H9 (cell line): ENCODE measurements around the gene SCCPDH. TPM values are rescaled to one million over a fixed set of nuclear protein-coding genes. Genes with fewer than 3 reads are reported as not detected.

Source experiments
- DNase-seq: peaks from one replicate; pipeline ENCODE4 v3.0.0-alpha.2; 2017
- H2AFZ ChIP-seq: one replicate; pipeline ENCODE4 v1.6.1; 2013; ENCODE audit warnings: mild to moderate bottlenecking, low read length, control low read depth, moderate library complexity
- H2AK5ac ChIP-seq: 2 replicates; pipeline ENCODE4 v1.6.1; 2013; ENCODE audit warnings: low read length, control low read depth, mixed read lengths; ENCODE audit not compliant: insufficient read length
- H2BK120ac ChIP-seq: one replicate; pipeline ENCODE4 v1.6.1; 2013; ENCODE audit warnings: low read depth, mild to moderate bottlenecking, low read length, control low read depth, inconsistent platforms; ENCODE audit not compliant: poor library complexity, severe bottlenecking
- H2BK12ac ChIP-seq: 2 replicates; pipeline ENCODE4 v1.6.1; 2013; ENCODE audit warnings: low read length, control low read depth, mixed read lengths, low read depth; ENCODE audit not compliant: insufficient read length
- H2BK15ac ChIP-seq: 2 replicates; pipeline ENCODE4 v1.6.1; 2013; ENCODE audit warnings: low read depth, low read length, control low read depth
- H2BK20ac ChIP-seq: one replicate; pipeline ENCODE4 v1.6.1; 2013; ENCODE audit warnings: low read depth, mild to moderate bottlenecking, low read length, control low read depth, inconsistent platforms; ENCODE audit not compliant: poor library complexity, severe bottlenecking
- H2BK5ac ChIP-seq: 2 replicates; pipeline ENCODE4 v1.6.1; 2013; ENCODE audit warnings: low read length, control low read depth, mixed read lengths; ENCODE audit not compliant: insufficient read length
- H3K14ac ChIP-seq: 2 replicates; pipeline ENCODE4 v1.6.1; 2013; ENCODE audit warnings: low read length, control low read depth; ENCODE audit not compliant: insufficient read depth
- H3K18ac ChIP-seq: 2 replicates; pipeline ENCODE4 v1.6.1; 2013; ENCODE audit warnings: low read depth, mild to moderate bottlenecking, mixed read lengths, low read length, control low read depth; ENCODE audit not compliant: insufficient read length
- H3K23ac ChIP-seq: 2 replicates; pipeline ENCODE4 v1.6.1; 2013; ENCODE audit warnings: low read length, control low read depth, mixed read lengths, low read depth; ENCODE audit not compliant: insufficient read length
- H3K23me2 ChIP-seq: 2 replicates; pipeline ENCODE4 v1.6.1; 2013; ENCODE audit warnings: low read depth, mild to moderate bottlenecking, mixed read lengths, low read length, control low read depth; ENCODE audit not compliant: insufficient read length, poor library complexity, severe bottlenecking
- H3K27ac ChIP-seq: 2 replicates; pipeline ENCODE4 v1.5.1; 2013; ENCODE audit warnings: low read length, control low read depth, mixed read lengths, low read depth; ENCODE audit not compliant: insufficient read length
- H3K27me3 ChIP-seq: 2 replicates; pipeline ENCODE4 v1.6.1; 2013; ENCODE audit warnings: low read length, control low read depth, inconsistent platforms; ENCODE audit not compliant: insufficient read depth
- H3K4ac ChIP-seq: 2 replicates; pipeline ENCODE4 v1.6.1; 2013; ENCODE audit warnings: low read depth, mild to moderate bottlenecking, control low read depth, inconsistent platforms, low read length, moderate library complexity
- H3K4me1 ChIP-seq: 2 replicates; pipeline ENCODE4 v1.6.1; 2013; ENCODE audit warnings: low read length, control low read depth, inconsistent platforms; ENCODE audit not compliant: insufficient read depth
- H3K4me2 ChIP-seq: 2 replicates; pipeline ENCODE4 v1.6.1; 2013; ENCODE audit warnings: low read length, control low read depth, mixed read lengths; ENCODE audit not compliant: insufficient read length, insufficient read depth
- H3K56ac ChIP-seq: 2 replicates; pipeline ENCODE4 v1.6.1; 2013; ENCODE audit warnings: low read depth, mild to moderate bottlenecking, mixed read lengths, low read length, control low read depth; ENCODE audit not compliant: insufficient read length
- H3K79me1 ChIP-seq: 2 replicates; pipeline ENCODE4 v1.6.1; 2013; ENCODE audit warnings: low read depth, mild to moderate bottlenecking, moderate library complexity, low read length, control low read depth, inconsistent platforms; ENCODE audit not compliant: insufficient read depth, poor library complexity, severe bottlenecking
- H3K79me2 ChIP-seq: 2 replicates; pipeline ENCODE4 v1.6.1; 2013; ENCODE audit warnings: low read length, control low read depth, inconsistent platforms; ENCODE audit not compliant: insufficient read depth
- H3K9ac ChIP-seq: 2 replicates; pipeline ENCODE4 v1.6.1; 2013; ENCODE audit warnings: low read length, control low read depth, mixed read lengths; ENCODE audit not compliant: insufficient read length; ENCODE audit errors: extremely low read depth
- H3K9me3 ChIP-seq: one replicate; pipeline ENCODE4 v1.6.1; 2013; ENCODE audit warnings: low read depth, low read length, inconsistent platforms; ENCODE audit not compliant: control insufficient read depth
- H3T11ph ChIP-seq: one replicate; pipeline ENCODE4 v1.6.1; 2013; ENCODE audit warnings: mild to moderate bottlenecking, low read length, control low read depth, inconsistent platforms
- H4K20me1 ChIP-seq: one replicate; pipeline ENCODE4 v1.6.1; 2013; ENCODE audit not compliant: control insufficient read depth, insufficient read length, insufficient read depth
- H4K5ac ChIP-seq: 2 replicates; pipeline ENCODE4 v1.6.1; 2013; ENCODE audit warnings: low read depth, mild to moderate bottlenecking, mixed read lengths, low read length, control low read depth; ENCODE audit not compliant: insufficient read length
- H4K8ac ChIP-seq: replicated peaks from 2 replicates; pipeline ENCODE4 v1.6.1; 2013; ENCODE audit warnings: low read length, control low read depth, mixed read lengths, low read depth; ENCODE audit not compliant: insufficient read length
- H4K91ac ChIP-seq: 2 replicates; pipeline ENCODE4 v1.6.1; 2013; ENCODE audit warnings: low read depth, mild to moderate bottlenecking, moderate library complexity, mixed read lengths, low read length, control low read depth; ENCODE audit not compliant: insufficient read length
- H3K27ac Mint-ChIP-seq, 3 experiments: 2 replicates in 2 of 3; 3 replicates in 1 of 3; pipeline ENCODE4 v1.8.0; 2020 to 2021; ENCODE audit warnings: mixed read lengths in 3 of 3, mild to moderate bottlenecking in 1 of 3, moderate library complexity in 1 of 3
- H3K27me3 Mint-ChIP-seq: 2 replicates; pipeline ENCODE4 v1.8.0; 2021; ENCODE audit warnings: low read depth, mild to moderate bottlenecking, moderate library complexity, mixed read lengths
- H3K36me3 Mint-ChIP-seq, 3 experiments: 2 replicates in 2 of 3; 3 replicates in 1 of 3; pipeline ENCODE4 v1.8.0; 2020 to 2021; ENCODE audit warnings: low read depth in 3 of 3, mixed read lengths in 3 of 3; ENCODE audit not compliant: insufficient read depth in 1 of 3
- H3K4me1 Mint-ChIP-seq, 2 experiments: 2 replicates each; pipeline ENCODE4 v1.8.0; 2020; ENCODE audit warnings: mixed read lengths in 2 of 2
- H3K4me3 Mint-ChIP-seq, 2 experiments: 2 replicates in 1 of 2; 3 replicates in 1 of 2; pipeline ENCODE4 v1.8.0; 2020 to 2021; ENCODE audit warnings: mild to moderate bottlenecking in 2 of 2, mixed read lengths in 2 of 2, moderate library complexity in 1 of 2
- H3K9me3 Mint-ChIP-seq, 2 experiments: 2 replicates in 1 of 2; 3 replicates in 1 of 2; pipeline ENCODE4 v1.8.0; 2020; ENCODE audit warnings: mild to moderate bottlenecking in 2 of 2, mixed read lengths in 2 of 2, moderate library complexity in 1 of 2
- WGBS: extraction: QIAGEN DNeasy Blood & Tissue Kit; methylation state at CpG from one replicate; pipeline ENCODE4 v1.1.7; 2013; ENCODE audit warnings: missing lambda C conversion rate, low lambda C conversion rate, mixed read lengths; ENCODE audit not compliant: insufficient read length; ENCODE audit errors: extremely low coverage; 5-methylcytosine and 5-hydroxymethylcytosine counted together
- total RNA-seq: library from RNA; stranded (reverse); gene quantifications from 2 replicates; pipeline ENCODE4 v1.2.1, GENCODE V29; 2021
- TF ChIP-seq, protein P1 (sequence below): fragments of 200-600 bp; sonication (generic); conservative IDR thresholded peaks from 3 replicates; pipeline ENCODE4 v1.8.0; 2021; ENCODE audit warnings: antibody characterized with exemption, mild to moderate bottlenecking

SCCPDH gene
- total RNA-seq, 1 experiment from 2014 or later: 20.7 TPM

DNA sequence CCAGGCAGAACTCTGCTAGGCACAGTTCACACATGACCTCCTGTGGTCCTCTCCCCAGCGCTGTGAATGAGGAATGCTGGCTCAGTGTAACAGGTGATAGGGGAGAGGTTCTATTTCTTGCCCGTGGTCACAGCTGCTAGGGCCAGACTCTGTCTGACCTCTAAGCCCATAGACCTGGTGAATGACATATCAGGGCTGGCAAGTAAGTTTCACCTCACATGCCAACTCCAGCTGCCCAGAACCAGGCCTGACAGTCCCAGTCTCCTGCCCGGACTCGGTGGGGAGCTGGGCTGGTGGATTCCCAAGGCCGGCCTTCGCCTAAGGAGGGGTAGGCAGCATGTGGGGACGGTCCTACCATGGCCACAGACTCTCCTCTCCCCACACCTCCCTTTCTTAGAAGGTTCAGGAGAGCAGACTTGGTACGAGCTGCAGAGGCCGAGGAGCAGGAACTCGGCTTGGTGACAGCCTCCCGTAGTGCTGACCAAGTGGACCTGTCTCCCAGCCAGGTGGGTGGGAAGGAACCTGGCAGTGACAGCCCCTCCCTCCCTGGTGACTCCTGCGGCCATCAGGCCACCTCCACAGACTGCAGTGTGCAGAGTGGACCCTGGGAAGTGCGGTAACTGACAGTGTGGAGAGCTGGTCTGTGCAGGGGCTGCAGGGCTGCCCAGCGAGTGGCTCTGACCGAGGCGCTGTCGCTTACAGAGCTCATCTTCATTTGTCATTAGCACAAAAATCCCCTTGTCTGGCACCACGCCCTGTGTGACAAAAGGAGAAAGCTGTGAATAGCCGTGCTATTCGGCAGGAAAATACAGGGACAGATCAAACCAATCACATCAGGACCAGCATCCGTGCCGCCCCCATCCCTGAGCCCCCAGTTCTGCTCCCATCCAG is 74.6 kb downstream of the SCCPDH start:
- H2BK12ac ChIP-seq: no peak overlapping the region
- no peak overlapping the region for H4K8ac ChIP-seq
- no peak overlapping the region for H3K27ac Mint-ChIP-seq
- no peaks in the 10 kb centered on the region for H3K27me3 ChIP-seq
- H3K18ac ChIP-seq: no peak overlapping the region
- no peak overlapping the region for H3K27ac ChIP-seq
- no peak overlapping the region for H2BK5ac ChIP-seq
- H2BK120ac ChIP-seq: no peak overlapping the region
- no peaks in the 10 kb centered on the region for H3K9me3 ChIP-seq
- no peaks in the 10 kb centered on the region for H3K36me3 Mint-ChIP-seq
- H3K79me1 ChIP-seq: no peaks in the 10 kb centered on the region
- DNase-seq: no peak
- H3K4me2 ChIP-seq: no peak overlapping the region
- TF ChIP-seq, protein P1, sequence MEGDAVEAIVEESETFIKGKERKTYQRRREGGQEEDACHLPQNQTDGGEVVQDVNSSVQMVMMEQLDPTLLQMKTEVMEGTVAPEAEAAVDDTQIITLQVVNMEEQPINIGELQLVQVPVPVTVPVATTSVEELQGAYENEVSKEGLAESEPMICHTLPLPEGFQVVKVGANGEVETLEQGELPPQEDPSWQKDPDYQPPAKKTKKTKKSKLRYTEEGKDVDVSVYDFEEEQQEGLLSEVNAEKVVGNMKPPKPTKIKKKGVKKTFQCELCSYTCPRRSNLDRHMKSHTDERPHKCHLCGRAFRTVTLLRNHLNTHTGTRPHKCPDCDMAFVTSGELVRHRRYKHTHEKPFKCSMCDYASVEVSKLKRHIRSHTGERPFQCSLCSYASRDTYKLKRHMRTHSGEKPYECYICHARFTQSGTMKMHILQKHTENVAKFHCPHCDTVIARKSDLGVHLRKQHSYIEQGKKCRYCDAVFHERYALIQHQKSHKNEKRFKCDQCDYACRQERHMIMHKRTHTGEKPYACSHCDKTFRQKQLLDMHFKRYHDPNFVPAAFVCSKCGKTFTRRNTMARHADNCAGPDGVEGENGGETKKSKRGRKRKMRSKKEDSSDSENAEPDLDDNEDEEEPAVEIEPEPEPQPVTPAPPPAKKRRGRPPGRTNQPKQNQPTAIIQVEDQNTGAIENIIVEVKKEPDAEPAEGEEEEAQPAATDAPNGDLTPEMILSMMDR: no peak
- peaks cover 23 to 30% of the 10 kb centered on the region in 2 experiments for H3K4me1 Mint-ChIP-seq
- no peak overlapping the region for H3T11ph ChIP-seq
- H3K27me3 Mint-ChIP-seq: peaks cover 8% of the 10 kb centered on the region
- no peak overlapping the region for H3K56ac ChIP-seq
- no peak overlapping the region for H2AFZ ChIP-seq
- no peak overlapping the region for H3K4me3 Mint-ChIP-seq
- H4K20me1 ChIP-seq: no peaks in the 10 kb centered on the region
- no peaks in the 10 kb centered on the region for H3K9me3 Mint-ChIP-seq
- H3K4ac ChIP-seq: no peak overlapping the region
- H2BK20ac ChIP-seq: no peak overlapping the region
- H2AK5ac ChIP-seq: no peak overlapping the region
- H4K91ac ChIP-seq: no peak overlapping the region
- H3K23me2 ChIP-seq: peaks cover 3% of the 10 kb centered on the region
- H4K5ac ChIP-seq: no peak overlapping the region
- H3K14ac ChIP-seq: no peak overlapping the region
- no CpG with 5 or more reads among the region's 22 CpGs for WGBS
- no peaks in the 10 kb centered on the region for H3K79me2 ChIP-seq
- no peak overlapping the region for H3K9ac ChIP-seq
- no peak overlapping the region for H3K23ac ChIP-seq
- H3K4me1 ChIP-seq: peaks cover 5% of the 10 kb centered on the region; the same call in 1 of the 2 replicates
- no peak overlapping the region for H2BK15ac ChIP-seq
